ENCODE data around the gene SMAD3. TPM values are rescaled to one million over a fixed set of nuclear protein-coding genes. Genes with fewer than 3 reads are reported as not detected.
A peak's percentile ranks its signal among the peaks of the same experiment; 100 is the strongest.

Gene SMAD3
- total and polyA plus RNA-seq, 10 of the 15 experiments (the other 5 are each of a cell fraction or from before 2014, with no cell fraction given): 5.6 to 43.2 (median 16.0) TPM

DNA sequence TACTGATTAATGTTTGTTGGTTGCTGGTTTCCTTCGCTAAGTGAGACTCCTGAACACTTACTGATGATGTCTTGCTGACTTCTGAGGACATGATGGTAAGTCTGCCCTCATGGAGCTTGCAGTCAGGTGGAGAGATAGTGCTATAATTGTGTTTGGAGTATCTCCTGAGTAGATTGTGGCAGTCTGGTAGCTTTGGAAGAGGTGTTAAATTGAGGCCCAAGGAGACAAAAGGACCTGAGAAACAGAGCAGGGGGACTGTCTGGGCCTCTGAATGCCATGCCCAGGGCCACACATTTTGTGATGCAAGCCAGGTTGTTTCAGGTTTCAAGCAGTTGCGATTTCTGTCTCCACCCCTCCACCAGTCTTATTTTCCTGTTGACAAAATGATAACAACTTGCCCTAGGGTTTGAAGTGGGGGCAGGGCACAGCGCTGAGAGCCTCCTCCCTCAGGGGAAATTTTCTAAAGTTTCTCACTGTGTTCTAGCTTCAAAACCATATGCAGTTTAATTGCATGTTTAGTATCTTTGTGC lies 16.7 kb downstream of the SMAD3 start (continued):
- TF ChIP-seq, protein P1, sequence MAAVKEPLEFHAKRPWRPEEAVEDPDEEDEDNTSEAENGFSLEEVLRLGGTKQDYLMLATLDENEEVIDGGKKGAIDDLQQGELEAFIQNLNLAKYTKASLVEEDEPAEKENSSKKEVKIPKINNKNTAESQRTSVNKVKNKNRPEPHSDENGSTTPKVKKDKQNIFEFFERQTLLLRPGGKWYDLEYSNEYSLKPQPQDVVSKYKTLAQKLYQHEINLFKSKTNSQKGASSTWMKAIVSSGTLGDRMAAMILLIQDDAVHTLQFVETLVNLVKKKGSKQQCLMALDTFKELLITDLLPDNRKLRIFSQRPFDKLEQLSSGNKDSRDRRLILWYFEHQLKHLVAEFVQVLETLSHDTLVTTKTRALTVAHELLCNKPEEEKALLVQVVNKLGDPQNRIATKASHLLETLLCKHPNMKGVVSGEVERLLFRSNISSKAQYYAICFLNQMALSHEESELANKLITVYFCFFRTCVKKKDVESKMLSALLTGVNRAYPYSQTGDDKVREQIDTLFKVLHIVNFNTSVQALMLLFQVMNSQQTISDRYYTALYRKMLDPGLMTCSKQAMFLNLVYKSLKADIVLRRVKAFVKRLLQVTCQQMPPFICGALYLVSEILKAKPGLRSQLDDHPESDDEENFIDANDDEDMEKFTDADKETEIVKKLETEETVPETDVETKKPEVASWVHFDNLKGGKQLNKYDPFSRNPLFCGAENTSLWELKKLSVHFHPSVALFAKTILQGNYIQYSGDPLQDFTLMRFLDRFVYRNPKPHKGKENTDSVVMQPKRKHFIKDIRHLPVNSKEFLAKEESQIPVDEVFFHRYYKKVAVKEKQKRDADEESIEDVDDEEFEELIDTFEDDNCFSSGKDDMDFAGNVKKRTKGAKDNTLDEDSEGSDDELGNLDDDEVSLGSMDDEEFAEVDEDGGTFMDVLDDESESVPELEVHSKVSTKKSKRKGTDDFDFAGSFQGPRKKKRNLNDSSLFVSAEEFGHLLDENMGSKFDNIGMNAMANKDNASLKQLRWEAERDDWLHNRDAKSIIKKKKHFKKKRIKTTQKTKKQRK (IDR thresholded peaks at IDR 0.05; ENCODE audit: low read depth, low read length): no peak
- TF ChIP-seq CREB1 (IDR thresholded peaks at IDR 0.05; ENCODE audit: low read depth) (no peak), YBX1 (IDR thresholded peaks at IDR 0.05) (no peak), SMC3 (IDR thresholded peaks at IDR 0.05; ENCODE audit: borderline replicate concordance, low read length) (0 out of 2 replicates have a peak, but pooled peaks have one; percentile 19)
- TF ChIP-seq, protein P2, sequence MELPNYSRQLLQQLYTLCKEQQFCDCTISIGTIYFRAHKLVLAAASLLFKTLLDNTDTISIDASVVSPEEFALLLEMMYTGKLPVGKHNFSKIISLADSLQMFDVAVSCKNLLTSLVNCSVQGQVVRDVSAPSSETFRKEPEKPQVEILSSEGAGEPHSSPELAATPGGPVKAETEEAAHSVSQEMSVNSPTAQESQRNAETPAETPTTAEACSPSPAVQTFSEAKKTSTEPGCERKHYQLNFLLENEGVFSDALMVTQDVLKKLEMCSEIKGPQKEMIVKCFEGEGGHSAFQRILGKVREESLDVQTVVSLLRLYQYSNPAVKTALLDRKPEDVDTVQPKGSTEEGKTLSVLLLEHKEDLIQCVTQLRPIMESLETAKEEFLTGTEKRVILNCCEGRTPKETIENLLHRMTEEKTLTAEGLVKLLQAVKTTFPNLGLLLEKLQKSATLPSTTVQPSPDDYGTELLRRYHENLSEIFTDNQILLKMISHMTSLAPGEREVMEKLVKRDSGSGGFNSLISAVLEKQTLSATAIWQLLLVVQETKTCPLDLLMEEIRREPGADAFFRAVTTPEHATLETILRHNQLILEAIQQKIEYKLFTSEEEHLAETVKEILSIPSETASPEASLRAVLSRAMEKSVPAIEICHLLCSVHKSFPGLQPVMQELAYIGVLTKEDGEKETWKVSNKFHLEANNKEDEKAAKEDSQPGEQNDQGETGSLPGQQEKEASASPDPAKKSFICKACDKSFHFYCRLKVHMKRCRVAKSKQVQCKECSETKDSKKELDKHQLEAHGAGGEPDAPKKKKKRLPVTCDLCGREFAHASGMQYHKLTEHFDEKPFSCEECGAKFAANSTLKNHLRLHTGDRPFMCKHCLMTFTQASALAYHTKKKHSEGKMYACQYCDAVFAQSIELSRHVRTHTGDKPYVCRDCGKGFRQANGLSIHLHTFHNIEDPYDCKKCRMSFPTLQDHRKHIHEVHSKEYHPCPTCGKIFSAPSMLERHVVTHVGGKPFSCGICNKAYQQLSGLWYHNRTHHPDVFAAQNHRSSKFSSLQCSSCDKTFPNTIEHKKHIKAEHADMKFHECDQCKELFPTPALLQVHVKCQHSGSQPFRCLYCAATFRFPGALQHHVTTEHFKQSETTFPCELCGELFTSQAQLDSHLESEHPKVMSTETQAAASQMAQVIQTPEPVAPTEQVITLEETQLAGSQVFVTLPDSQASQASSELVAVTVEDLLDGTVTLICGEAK (IDR thresholded peaks at IDR 0.05; ENCODE audit: borderline replicate concordance): no peak
- TF ChIP-seq, protein P3, sequence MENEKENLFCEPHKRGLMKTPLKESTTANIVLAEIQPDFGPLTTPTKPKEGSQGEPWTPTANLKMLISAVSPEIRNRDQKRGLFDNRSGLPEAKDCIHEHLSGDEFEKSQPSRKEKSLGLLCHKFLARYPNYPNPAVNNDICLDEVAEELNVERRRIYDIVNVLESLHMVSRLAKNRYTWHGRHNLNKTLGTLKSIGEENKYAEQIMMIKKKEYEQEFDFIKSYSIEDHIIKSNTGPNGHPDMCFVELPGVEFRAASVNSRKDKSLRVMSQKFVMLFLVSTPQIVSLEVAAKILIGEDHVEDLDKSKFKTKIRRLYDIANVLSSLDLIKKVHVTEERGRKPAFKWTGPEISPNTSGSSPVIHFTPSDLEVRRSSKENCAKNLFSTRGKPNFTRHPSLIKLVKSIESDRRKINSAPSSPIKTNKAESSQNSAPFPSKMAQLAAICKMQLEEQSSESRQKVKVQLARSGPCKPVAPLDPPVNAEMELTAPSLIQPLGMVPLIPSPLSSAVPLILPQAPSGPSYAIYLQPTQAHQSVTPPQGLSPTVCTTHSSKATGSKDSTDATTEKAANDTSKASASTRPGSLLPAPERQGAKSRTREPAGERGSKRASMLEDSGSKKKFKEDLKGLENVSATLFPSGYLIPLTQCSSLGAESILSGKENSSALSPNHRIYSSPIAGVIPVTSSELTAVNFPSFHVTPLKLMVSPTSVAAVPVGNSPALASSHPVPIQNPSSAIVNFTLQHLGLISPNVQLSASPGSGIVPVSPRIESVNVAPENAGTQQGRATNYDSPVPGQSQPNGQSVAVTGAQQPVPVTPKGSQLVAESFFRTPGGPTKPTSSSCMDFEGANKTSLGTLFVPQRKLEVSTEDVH (IDR thresholded peaks at IDR 0.05; ENCODE audit: low read depth, partially characterized antibody): no peak
- TF ChIP-seq, protein P4, sequence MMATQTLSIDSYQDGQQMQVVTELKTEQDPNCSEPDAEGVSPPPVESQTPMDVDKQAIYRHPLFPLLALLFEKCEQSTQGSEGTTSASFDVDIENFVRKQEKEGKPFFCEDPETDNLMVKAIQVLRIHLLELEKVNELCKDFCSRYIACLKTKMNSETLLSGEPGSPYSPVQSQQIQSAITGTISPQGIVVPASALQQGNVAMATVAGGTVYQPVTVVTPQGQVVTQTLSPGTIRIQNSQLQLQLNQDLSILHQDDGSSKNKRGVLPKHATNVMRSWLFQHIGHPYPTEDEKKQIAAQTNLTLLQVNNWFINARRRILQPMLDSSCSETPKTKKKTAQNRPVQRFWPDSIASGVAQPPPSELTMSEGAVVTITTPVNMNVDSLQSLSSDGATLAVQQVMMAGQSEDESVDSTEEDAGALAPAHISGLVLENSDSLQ (IDR thresholded peaks at IDR 0.05): no peak; the same call in 1 of the 2 replicates
- TF ChIP-seq, protein P5, sequence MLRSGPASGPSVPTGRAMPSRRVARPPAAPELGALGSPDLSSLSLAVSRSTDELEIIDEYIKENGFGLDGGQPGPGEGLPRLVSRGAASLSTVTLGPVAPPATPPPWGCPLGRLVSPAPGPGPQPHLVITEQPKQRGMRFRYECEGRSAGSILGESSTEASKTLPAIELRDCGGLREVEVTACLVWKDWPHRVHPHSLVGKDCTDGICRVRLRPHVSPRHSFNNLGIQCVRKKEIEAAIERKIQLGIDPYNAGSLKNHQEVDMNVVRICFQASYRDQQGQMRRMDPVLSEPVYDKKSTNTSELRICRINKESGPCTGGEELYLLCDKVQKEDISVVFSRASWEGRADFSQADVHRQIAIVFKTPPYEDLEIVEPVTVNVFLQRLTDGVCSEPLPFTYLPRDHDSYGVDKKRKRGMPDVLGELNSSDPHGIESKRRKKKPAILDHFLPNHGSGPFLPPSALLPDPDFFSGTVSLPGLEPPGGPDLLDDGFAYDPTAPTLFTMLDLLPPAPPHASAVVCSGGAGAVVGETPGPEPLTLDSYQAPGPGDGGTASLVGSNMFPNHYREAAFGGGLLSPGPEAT (IDR thresholded peaks at IDR 0.05; ENCODE audit: low read depth): peak; percentile 26; the same call in 1 of the 2 replicates
